Measurements from ENCODE around the gene ADRA2B. TPM values are rescaled to one million over a fixed set of nuclear protein-coding genes. Genes with fewer than 3 reads are reported as not detected.
"Not testable (repeated sequence)": the region's sequence is repeated elsewhere in the genome, so short reads cannot be mapped to it uniquely, and the experiment has no call there.

The ADRA2B gene
- total RNA-seq, 1 donor, result under 0.01 TPM

GRCh38 chr2:96161898-96162297 is 45.5 kb upstream of the ADRA2B start:
- DNase-seq (ENCODE audit: insufficient read length, low spot score, missing footprints), result peak; percentile 31
- TF ChIP-seq CTCF (IDR thresholded peaks at IDR 0.05; ENCODE audit: extremely low read depth, low read depth, low read length), result no peak
- H3K27me3 ChIP-seq (ENCODE audit: insufficient read depth, low read length), result peaks cover 2% of the 10 kb centered on the region
- H3K36me3 ChIP-seq (ENCODE audit: insufficient read depth, low read length), result no peaks in the 10 kb centered on the region
- H3K4me3 ChIP-seq (ENCODE audit: insufficient read depth, low read length), result no peak overlapping the region
- no peaks in the 10 kb centered on the region for H4K20me1 ChIP-seq (ENCODE audit: insufficient read depth, low read length)
- no peaks in the 10 kb centered on the region for H3K9me3 ChIP-seq (ENCODE audit: low read depth, low read length)
- H2AFZ ChIP-seq (ENCODE audit: low read length), result no peak overlapping the region
- H3K79me2 ChIP-seq (ENCODE audit: insufficient read depth, low read length), result no peaks in the 10 kb centered on the region
- H3K4me2 ChIP-seq (ENCODE audit: insufficient read depth, low read length), result no peak overlapping the region
- no peak overlapping the region for H3K27ac ChIP-seq (ENCODE audit: low read depth, low read length)
- H3K4me1 ChIP-seq (ENCODE audit: insufficient read depth, low read length), result no peaks in the 10 kb centered on the region

DNA sequence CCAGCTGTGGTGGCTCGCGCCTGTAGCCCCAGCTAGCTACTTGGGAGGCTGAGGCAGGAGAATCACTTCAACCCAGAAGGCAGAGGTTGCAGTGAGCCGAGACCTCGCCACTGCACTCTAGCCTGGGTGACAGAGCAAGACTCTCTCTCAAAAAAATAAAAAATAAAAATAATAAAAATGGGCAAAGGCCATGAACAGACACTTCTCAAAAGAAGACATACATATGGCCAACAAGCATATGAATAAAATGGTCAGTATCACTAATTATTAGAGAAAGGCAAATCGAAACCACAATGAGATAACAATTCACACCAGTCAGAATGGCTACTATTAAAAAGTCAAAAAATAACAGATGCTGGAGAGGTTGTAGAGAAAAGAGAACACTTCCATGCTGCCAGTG is 44.0 kb upstream of the ADRA2B start:
- not testable (repeated sequence) for H3K27ac ChIP-seq (ENCODE audit: low read depth, low read length); DNase-seq (ENCODE audit: insufficient read length, low spot score, missing footprints); H3K27me3 ChIP-seq (ENCODE audit: insufficient read depth, low read length); H3K4me1 ChIP-seq (ENCODE audit: insufficient read depth, low read length); H3K4me2 ChIP-seq (ENCODE audit: insufficient read depth, low read length); H4K20me1 ChIP-seq (ENCODE audit: insufficient read depth, low read length); H2AFZ ChIP-seq (ENCODE audit: low read length); H3K9me3 ChIP-seq (ENCODE audit: low read depth, low read length); H3K79me2 ChIP-seq (ENCODE audit: insufficient read depth, low read length); H3K4me3 ChIP-seq (ENCODE audit: insufficient read depth, low read length); H3K36me3 ChIP-seq (ENCODE audit: insufficient read depth, low read length)

DNA sequence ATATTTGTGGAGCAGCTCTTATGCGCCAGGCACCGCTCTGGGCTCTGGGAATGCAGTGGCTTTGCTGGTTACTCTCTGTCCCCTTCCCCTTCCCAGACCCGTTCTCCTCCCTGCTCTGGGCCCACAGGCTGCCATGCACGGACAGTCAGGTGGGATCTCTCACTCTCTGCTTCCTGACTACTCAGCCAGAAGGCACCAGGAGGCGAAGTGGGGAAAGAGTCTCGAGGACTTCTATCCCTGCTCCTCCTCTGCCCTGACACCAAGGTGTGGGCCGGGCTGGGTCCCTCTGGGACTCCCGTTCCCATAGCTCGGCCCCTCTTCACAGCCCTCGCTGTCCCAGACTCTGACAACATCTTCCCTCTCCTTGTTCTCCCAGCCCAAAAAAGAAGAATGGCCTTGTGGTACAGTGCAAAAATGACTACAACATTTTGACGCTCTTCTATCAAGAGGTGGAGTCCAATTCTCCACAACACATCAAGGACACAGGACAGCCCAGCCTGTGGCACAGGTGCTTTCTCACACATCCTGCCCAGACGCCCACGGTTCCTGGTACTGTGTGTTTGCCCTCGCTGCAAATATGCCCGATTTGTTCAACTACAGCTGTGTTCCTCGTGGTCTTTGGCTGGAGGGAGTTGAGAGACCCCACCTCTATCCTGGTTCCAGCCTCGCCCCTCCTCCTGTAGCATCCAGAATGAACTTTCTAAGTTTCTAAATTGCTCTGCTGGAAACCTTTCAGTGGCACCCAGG is 42.9 kb upstream of the ADRA2B start:
- Histone ChIP-seq H3K4me1 (ENCODE audit: insufficient read depth, low read length) (no peaks in the 10 kb centered on the region), H3K79me2 (ENCODE audit: insufficient read depth, low read length) (no peaks in the 10 kb centered on the region), H3K4me2 (ENCODE audit: insufficient read depth, low read length) (no peak overlapping the region), H3K36me3 (ENCODE audit: insufficient read depth, low read length) (no peaks in the 10 kb centered on the region), H2AFZ (ENCODE audit: low read length) (no peak overlapping the region), H3K9me3 (ENCODE audit: low read depth, low read length) (no peaks in the 10 kb centered on the region), H3K4me3 (ENCODE audit: insufficient read depth, low read length) (no peak overlapping the region), H3K27me3 (ENCODE audit: insufficient read depth, low read length) (peaks cover 2% of the 10 kb centered on the region), H4K20me1 (ENCODE audit: insufficient read depth, low read length) (no peaks in the 10 kb centered on the region), H3K27ac (ENCODE audit: low read depth, low read length) (no peak overlapping the region)
- TF ChIP-seq CTCF (IDR thresholded peaks at IDR 0.05; ENCODE audit: extremely low read depth, low read depth, low read length), result no peak
- DNase-seq (ENCODE audit: insufficient read length, low spot score, missing footprints), result peak; percentile 65

DNA sequence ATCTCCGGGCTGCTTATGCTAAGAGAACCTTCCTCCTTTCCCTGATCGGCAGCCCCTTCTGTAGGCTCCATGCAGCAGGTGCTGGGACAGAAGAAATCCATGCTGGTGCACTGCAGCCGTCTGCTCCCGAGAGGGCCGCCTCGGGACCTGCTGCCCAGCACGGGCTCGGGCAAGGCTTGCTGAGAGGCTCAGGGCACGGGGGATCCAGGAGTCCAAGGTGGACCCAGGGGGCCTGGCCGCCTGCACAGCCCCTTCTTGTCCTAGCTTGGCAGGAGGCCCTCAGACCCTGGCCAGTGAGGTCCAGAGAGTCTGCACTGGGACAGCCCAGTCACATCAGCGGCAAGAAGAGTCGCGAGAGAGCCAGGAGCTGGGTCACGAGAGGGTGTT is 42.2 kb upstream of the ADRA2B start:
- Histone ChIP-seq H4K20me1 (ENCODE audit: insufficient read depth, low read length) (no peaks in the 10 kb centered on the region), H3K9me3 (ENCODE audit: low read depth, low read length) (no peaks in the 10 kb centered on the region), H2AFZ (ENCODE audit: low read length) (no peak overlapping the region), H3K4me1 (ENCODE audit: insufficient read depth, low read length) (no peaks in the 10 kb centered on the region), H3K4me3 (ENCODE audit: insufficient read depth, low read length) (no peak overlapping the region), H3K4me2 (ENCODE audit: insufficient read depth, low read length) (no peak overlapping the region), H3K27me3 (ENCODE audit: insufficient read depth, low read length) (peaks cover 2% of the 10 kb centered on the region), H3K27ac (ENCODE audit: low read depth, low read length) (no peak overlapping the region), H3K36me3 (ENCODE audit: insufficient read depth, low read length) (no peaks in the 10 kb centered on the region), H3K79me2 (ENCODE audit: insufficient read depth, low read length) (no peaks in the 10 kb centered on the region)
- no peak for TF ChIP-seq CTCF (IDR thresholded peaks at IDR 0.05; ENCODE audit: extremely low read depth, low read depth, low read length)
- peak; percentile 9 for DNase-seq (ENCODE audit: insufficient read length, low spot score, missing footprints)

All from osteoblast (primary cell).